ENCODE results near the gene ARID1B.
A peak's percentile ranks its signal among the peaks of the same experiment; 100 is the strongest.

Gene ARID1B

GRCh38 chr6:157217894-157218370 lies 440.8 kb downstream of the ARID1B start:
- ATAC-seq (ENCODE audit: low read depth) (no peak), DNase-seq (ENCODE audit: low spot score) (no peak)
- H3K27me3 ChIP-seq (ENCODE audit: insufficient read depth, poor library complexity, severe bottlenecking) = no peaks in the 10 kb centered on the region
- no peaks in the 10 kb centered on the region for H3K9me3 ChIP-seq (ENCODE audit: severe bottlenecking)
- TF ChIP-seq CTCF (IDR thresholded peaks at IDR 0.05; ENCODE audit: poor library complexity, severe bottlenecking) = no peak
- peaks cover 16% of the 10 kb centered on the region for H3K4me1 ChIP-seq (ENCODE audit: insufficient read depth, poor library complexity, severe bottlenecking)
- no peaks in the 10 kb centered on the region for H3K36me3 ChIP-seq (ENCODE audit: low read depth)
- no peak overlapping the region for H3K4me3 ChIP-seq (ENCODE audit: severe bottlenecking)
- no peak overlapping the region for H3K27ac ChIP-seq (ENCODE audit: poor library complexity, severe bottlenecking)

DNA sequence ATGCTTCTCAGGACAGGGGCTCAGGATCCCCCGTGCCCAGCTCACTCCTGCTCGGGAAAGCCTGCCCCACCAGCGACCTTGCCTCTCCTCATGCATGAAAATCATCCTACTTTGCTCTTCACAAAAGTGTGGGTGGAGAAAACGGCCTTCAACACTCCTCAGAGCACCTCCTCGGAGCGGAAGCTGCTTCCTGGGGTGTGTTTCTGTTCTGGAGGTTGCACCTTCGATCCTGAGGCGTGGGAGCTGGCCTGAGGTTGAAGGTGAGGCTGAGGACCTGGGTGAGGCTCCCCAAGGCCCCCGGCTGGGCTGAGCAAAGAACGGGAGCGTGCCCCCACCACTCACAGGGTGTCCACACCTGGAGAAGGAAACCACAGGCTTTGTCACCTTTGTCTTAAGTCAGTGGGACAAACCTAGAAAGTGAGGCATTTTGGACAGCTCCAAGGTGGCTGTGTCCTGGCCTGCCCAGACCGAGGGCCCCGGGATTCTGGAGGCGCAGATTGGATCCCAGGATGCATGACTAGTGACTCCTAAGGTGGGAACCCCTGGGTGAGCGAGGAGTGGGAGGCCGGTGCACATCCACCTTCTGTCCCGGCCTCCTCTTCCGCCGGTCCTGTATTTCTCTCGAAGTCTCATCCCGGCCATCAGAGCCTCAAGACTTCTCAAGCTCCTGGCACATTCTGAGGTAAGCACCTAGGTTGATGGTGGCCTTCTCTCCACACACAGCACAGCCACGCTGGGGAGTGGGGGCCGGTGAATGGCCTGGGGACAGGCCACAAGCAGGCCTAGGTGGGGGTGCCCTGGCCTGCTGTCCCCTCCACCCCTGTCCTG lies 441.4 kb downstream of the ARID1B start:
- no peak for TF ChIP-seq CTCF (IDR thresholded peaks at IDR 0.05; ENCODE audit: poor library complexity, severe bottlenecking)
- DNase-seq (ENCODE audit: low spot score) (no peak), ATAC-seq (ENCODE audit: low read depth) (no peak)
- Histone ChIP-seq H3K4me1 (ENCODE audit: insufficient read depth, poor library complexity, severe bottlenecking) (peaks cover 16% of the 10 kb centered on the region), H3K4me3 (ENCODE audit: severe bottlenecking) (no peak overlapping the region), H3K27me3 (ENCODE audit: insufficient read depth, poor library complexity, severe bottlenecking) (no peaks in the 10 kb centered on the region), H3K36me3 (ENCODE audit: low read depth) (no peaks in the 10 kb centered on the region), H3K9me3 (ENCODE audit: severe bottlenecking) (no peaks in the 10 kb centered on the region), H3K27ac (ENCODE audit: poor library complexity, severe bottlenecking) (no peak overlapping the region)

GRCh38 chr6:157219201-157220200 lies 442.3 kb downstream of the ARID1B start:
- Histone ChIP-seq H3K9me3 (ENCODE audit: severe bottlenecking) (no peaks in the 10 kb centered on the region), H3K36me3 (ENCODE audit: low read depth) (no peaks in the 10 kb centered on the region), H3K27ac (ENCODE audit: poor library complexity, severe bottlenecking) (no peak overlapping the region), H3K4me1 (ENCODE audit: insufficient read depth, poor library complexity, severe bottlenecking) (peaks cover 16% of the 10 kb centered on the region), H3K4me3 (ENCODE audit: severe bottlenecking) (no peak overlapping the region), H3K27me3 (ENCODE audit: insufficient read depth, poor library complexity, severe bottlenecking) (no peaks in the 10 kb centered on the region)
- no peak for TF ChIP-seq CTCF (IDR thresholded peaks at IDR 0.05; ENCODE audit: poor library complexity, severe bottlenecking)
- no peak for DNase-seq (ENCODE audit: low spot score)
- peak; percentile 24; the same call in 1 of the 3 replicates for ATAC-seq (ENCODE audit: low read depth)

- no peak for ATAC-seq (ENCODE audit: low read depth)
- no peaks in the 10 kb centered on the region for H3K9me3 ChIP-seq (ENCODE audit: severe bottlenecking)
These were observed 443.3 kb downstream of the ARID1B start for GRCh38 chr6:157220485-157220884.

More at GRCh38 chr6:157220485-157220884, 443.3 kb downstream of the ARID1B start:
- H3K4me3 ChIP-seq (ENCODE audit: severe bottlenecking) = no peak overlapping the region
- no peaks in the 10 kb centered on the region for H3K36me3 ChIP-seq (ENCODE audit: low read depth)
- H3K27ac ChIP-seq (ENCODE audit: poor library complexity, severe bottlenecking) = no peak overlapping the region
- no peaks in the 10 kb centered on the region for H3K27me3 ChIP-seq (ENCODE audit: insufficient read depth, poor library complexity, severe bottlenecking)
- H3K4me1 ChIP-seq (ENCODE audit: insufficient read depth, poor library complexity, severe bottlenecking) = peaks cover 16% of the 10 kb centered on the region
- no peak for TF ChIP-seq CTCF (IDR thresholded peaks at IDR 0.05; ENCODE audit: poor library complexity, severe bottlenecking)
- no peak for DNase-seq (ENCODE audit: low spot score)
